Stimulated activated CD4-positive, alpha-beta T cell treated with anti-CD3 and anti-CD28 coated beads, Interleukin-4, amount 100 ng/mL, for 4 hours (primary cell): ENCODE data around the gene A4GALT.

Experiments
- DNase-seq, 2 experiments: peaks; one replicate each; pipeline ENCODE4 v3.0.0-alpha.2; 2020

A4GALT gene

DNA sequence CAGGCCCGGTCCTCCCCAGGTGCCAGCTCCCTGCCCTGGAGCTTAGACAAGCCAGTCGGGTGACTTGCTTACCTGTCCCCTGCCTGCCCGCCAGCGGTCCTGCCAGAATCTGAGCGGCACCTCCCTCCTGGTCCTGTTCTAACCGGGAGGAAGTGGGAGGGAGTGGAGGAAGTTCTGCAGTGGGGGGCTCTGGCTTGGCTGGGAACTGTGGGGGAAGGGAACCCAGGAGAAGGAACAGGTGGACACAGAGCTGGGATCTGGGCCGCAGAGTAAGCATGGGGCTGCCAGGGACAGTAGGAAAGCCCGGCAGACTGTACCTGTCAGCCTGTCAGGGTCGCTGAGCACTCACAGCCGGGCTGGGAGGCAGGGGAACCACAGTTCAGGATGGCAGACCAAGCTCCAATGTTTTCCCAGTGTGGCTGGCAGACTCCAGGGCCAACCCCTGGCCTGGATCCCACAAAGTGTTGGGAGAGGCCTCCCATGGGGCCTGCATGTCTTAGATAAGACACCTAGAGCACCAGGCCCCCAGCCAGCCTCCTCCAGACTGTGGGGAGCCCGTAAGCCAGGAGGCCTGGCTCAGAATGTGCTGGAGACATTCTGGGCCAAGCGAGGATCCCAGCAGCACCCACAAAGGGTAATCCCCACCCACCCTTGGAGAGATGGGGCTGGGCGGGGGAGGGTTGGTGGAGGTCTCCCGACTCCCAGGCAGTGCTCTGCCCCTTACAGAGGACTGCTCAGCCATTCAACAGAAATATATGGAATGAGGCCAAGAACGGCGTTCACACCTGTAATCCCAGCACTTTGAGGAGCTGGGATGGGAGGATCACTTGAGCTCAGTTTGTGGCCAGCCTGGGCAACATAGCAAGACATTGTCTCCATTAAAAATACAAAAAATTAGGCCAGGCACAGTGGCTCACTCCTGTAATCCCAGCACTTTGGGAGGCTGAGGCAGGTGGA, 73.8 kb downstream of the A4GALT start:
- DNase-seq = no peak

DNA sequence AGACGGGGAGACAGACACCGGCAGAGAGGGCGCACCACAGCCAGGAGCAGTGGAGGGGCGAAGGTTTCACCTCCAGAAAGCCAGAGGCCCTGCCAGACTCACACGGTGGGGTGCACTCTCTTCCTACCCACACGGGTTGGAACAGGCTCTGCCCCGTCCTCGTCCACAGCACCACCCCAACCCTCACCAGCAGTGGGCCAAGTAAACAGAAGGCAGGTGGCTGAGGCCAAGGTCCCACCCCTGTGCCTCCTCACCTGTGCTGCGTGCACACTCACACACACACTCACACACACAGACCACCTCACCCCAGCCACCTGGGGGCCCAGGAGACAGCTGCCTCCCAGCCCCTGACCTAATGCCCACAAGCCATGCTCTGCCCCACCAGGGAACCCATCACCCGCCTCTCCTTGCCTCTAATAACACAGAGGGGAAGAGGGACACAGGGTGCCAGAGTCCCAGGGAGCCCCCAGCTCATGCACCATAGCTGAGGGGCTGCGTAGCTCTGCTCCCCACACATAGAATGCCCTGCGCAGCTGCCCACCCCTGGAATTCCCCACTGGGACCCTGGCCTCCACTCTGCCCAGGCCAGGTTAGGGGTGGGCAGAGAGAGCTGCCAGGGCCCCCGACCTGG, 74.6 kb downstream of the A4GALT start:
- DNase-seq = no peak

DNA sequence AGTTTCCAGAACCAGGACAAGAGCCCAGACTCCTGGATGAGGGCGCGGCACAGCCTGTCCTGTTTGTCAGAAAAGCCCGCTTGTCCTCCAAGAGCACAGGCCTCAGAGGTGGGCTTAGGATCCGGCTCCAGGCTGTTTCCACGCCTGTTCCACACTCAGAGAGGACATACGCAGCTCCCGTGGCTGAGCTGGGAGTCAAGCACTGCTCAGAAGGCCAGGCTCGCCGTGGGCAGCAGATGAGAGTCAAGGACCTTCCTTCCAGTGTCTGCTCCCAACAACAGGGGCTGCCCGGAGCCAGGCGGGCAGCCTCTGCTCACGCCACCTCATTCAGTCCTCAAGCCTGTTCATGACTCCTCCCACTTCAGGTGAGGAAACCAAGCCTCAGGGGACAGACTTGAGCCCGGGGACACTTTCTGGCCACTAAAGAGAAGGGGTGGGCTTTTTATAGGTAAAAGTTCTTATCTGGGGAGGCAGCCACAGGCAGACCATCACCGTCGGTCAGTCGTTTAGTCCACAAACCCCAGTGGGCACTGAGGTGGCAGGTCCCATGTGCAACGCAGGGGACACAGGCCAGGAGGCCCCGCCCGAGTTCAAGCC, 75.2 kb downstream of the A4GALT start:
- no peak for DNase-seq

DNA sequence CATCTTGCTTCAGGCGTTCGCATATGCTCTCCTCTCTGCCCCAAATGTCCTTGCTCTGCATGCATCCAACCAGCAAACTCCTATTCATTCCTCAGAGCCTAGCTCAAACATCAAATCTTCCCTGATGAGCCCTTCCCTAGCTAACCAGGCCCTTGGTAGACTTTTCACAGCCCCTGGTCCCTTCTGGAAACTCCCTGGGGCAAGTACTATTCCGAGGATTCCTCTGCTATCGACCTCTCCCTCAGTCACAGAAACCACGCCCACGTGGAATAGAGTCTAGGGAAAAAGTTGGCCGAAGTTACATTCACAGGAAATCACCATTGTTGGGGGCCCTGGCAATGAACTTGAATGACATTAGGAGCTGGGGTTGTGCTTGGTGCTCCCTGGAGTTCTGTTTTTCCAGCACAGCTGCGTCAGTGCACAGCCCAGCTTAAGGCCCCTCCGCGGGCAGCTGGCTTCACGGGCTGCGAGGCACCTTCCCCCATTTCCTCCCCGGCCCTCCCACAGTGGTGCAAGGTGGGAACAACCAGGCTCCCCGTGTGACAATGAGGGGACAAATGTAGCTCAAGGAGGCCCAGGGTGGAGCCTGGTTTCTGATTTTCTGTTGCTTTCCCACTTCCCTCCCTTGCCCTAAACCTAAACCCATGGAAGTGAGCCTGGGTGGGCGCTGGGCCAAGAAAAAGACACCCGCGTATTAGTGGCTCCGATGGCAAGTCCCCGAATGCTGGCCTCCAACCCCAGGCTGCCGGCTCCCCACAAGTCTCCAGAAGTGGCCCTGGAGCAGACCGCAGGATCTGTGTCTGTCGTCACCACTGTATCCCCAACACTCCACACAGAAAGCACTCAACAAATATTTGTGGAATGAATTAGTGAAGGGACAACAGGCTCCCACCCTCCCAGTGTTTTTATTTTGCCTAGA, 76.0 kb downstream of the A4GALT start:
- no peak for DNase-seq

DNA sequence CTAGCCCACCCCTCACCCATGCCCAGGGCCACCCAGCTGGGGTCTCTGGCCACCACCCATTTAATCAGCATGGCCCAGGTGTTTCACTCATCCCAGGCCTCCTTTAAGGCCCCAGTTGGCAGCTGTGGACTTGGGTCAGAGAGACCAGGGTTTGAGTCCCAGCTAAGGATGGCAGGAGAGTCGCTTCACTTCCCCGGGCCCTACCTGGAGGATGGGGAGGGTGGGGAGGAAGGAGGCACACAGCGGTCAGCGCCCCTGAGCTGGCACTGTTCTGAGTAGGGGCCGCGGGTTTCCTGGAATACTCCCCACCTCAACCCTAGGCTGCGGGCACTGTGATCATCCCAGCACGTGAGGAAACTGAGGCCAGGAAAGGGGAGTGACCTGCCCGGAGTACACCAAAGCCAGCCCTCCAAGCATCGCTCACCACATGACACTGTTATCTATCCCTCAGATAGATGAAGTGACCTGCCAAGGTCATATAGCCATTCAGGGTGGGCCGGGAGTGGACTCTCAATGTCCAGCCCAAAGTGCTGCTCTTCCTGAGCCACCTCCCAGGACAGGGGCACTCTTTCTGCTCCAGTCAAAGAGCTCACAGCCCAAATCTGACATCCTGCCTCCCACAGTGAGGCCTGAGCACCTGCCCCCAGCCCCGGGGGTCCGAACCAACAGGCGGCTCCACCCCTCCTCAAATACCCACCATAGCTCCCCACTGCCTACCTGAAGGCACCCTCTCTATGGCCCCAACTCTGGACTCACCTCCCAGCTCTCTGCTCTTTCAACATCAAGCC, 76.8 kb downstream of the A4GALT start:
- DNase-seq = no peak

DNA sequence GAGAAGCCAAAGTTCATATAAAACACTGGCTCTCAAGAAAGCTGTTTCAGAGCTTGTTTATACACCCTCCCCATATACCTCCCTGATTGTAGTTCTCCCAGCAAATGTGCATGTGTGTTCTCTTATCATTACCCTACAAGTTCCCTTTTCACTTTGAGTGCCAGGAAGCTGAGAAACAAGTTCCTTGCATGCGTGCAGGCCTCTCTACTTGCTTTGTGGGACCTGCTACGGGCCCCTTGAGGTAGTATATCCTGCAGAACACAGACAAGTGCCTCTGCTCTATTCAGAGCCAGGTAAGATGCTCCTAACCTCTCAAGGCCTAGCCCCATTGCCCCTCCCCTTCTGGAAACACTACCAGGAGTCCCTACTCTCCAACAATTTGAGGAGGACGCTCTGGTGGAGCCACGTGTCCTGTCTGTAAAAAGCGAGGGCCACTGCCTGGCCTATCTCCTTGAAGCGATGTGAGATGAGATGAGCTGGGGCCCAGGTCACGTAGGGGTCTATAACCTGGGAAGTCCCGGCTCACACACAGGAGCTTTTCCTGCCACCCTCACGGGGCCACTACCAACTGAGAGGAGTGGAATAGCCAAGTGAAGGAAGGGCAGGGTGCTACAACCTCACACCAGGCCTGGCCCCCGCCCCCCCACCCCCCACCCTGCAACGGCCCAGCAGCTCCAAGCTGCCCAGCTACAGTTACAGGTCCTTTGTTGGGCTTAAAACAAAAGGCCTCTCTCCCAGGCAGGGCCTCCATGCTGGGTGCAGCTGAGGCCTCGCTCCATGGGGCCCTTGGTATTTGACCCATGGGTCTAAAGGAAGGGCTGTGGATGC, 77.7 kb downstream of the A4GALT start:
- DNase-seq = no peak
